GM10266 (cell line): ENCODE measurements around the gene ATPAF1.

Source experiments
- DNase-seq: peaks from one replicate; pipeline ENCODE4 v3.0.0; 2012; ENCODE audit errors: extremely low spot score
- CTCF ChIP-seq: IDR thresholded peaks from 2 replicates; pipeline ENCODE4 v1.5.1; 2012; ENCODE audit warnings: mild to moderate bottlenecking, low read depth; ENCODE audit not compliant: control insufficient read depth, insufficient read depth; ENCODE audit errors: missing control alignments

Gene ATPAF1

GRCh38 chr1:46646331-46646730 lies 21.8 kb downstream of the ATPAF1 start:
- no peak for TF ChIP-seq CTCF

GRCh38 chr1:46645815-46646214 lies 22.3 kb downstream of the ATPAF1 start:
- TF ChIP-seq CTCF = no peak

More at GRCh38 chr1:46646331-46646730, 21.8 kb downstream of the ATPAF1 start:
- no peak for DNase-seq

GRCh38 chr1:46643368-46643775 lies 24.8 kb downstream of the ATPAF1 start:
- no peak for DNase-seq
- no peak for TF ChIP-seq CTCF

More at GRCh38 chr1:46645815-46646214, 22.3 kb downstream of the ATPAF1 start:
- DNase-seq = no peak

GRCh38 chr1:46642115-46642680 lies 26.0 kb downstream of the ATPAF1 start:
- no peak for DNase-seq
- no peak for TF ChIP-seq CTCF

- no peak for DNase-seq
Observed at GRCh38 chr1:46639547-46639946, 28.6 kb downstream of the ATPAF1 start.

GRCh38 chr1:46638921-46639320 lies 29.2 kb downstream of the ATPAF1 start:
- TF ChIP-seq CTCF = no peak
- DNase-seq = no peak

More at GRCh38 chr1:46639547-46639946, 28.6 kb downstream of the ATPAF1 start:
- TF ChIP-seq CTCF = no peak

- no peak for TF ChIP-seq CTCF
- no peak for DNase-seq
Observed at GRCh38 chr1:46637444-46638083, 30.6 kb downstream of the ATPAF1 start.
